Measurements from ENCODE around the gene CHD2.

- TF ChIP-seq, protein P1, sequence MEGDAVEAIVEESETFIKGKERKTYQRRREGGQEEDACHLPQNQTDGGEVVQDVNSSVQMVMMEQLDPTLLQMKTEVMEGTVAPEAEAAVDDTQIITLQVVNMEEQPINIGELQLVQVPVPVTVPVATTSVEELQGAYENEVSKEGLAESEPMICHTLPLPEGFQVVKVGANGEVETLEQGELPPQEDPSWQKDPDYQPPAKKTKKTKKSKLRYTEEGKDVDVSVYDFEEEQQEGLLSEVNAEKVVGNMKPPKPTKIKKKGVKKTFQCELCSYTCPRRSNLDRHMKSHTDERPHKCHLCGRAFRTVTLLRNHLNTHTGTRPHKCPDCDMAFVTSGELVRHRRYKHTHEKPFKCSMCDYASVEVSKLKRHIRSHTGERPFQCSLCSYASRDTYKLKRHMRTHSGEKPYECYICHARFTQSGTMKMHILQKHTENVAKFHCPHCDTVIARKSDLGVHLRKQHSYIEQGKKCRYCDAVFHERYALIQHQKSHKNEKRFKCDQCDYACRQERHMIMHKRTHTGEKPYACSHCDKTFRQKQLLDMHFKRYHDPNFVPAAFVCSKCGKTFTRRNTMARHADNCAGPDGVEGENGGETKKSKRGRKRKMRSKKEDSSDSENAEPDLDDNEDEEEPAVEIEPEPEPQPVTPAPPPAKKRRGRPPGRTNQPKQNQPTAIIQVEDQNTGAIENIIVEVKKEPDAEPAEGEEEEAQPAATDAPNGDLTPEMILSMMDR (IDR thresholded peaks at IDR 0.05 in 4 of 5, conservative IDR thresholded peaks at IDR 0.05 in 1 of 5): no peak
- TF ChIP-seq POLR2A (IDR thresholded peaks at IDR 0.05): no peak
Observed at GRCh38 chr15:92914768-92915221, 14.7 kb downstream of the CHD2 start.
